ENCODE data around the gene ZFR2.
"Not testable (repeated sequence)": the region's sequence is repeated elsewhere in the genome, so short reads cannot be mapped to it uniquely, and the experiment has no call there.

Gene ZFR2

DNA sequence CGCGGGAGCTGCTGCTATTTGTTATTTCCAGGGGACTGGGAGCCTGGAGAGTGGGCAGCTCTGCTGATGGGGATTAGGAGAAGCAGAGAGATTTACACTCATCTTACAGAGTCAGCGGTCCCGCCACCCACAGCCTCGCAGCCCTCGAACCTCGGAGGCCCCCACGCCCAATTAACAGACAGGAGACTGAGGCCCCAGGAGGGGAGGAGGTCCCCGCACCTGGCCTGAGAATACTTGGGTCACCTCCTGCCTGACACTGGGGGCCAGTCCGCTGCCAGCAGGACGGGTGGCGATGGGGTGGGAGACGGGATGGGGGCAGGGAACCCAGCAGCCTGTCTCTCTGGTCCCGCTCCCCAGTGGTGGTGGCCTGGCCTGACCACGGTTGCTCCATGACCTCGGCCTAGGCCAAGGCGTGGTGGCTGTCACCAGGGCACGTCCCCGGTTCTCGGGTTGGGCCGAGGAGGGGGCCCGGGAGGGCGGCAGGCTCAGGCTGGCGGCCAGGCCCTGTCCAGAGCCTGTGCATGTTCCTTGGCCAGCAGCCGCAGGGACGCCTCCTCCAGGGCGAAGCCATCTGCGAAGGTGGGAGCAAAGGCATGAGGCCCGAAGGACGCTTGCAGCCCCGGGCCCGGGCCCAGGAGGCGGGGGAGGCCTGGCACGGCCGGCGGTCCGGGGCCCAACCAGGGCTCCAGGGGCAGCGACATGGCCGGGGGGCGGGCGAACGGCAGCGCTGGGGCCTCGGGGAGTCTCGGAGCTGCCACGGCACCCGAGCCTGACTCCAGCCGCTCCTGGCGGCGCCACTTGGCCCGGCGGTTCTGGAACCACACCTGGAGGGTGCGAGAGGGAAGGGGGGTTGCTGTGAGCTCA is 98.5 kb downstream of the ZFR2 start:
- DNase-seq = no peak

- no peak for DNase-seq
Observed at GRCh38 chr19:3769494-3769893, 99.3 kb downstream of the ZFR2 start.

DNA sequence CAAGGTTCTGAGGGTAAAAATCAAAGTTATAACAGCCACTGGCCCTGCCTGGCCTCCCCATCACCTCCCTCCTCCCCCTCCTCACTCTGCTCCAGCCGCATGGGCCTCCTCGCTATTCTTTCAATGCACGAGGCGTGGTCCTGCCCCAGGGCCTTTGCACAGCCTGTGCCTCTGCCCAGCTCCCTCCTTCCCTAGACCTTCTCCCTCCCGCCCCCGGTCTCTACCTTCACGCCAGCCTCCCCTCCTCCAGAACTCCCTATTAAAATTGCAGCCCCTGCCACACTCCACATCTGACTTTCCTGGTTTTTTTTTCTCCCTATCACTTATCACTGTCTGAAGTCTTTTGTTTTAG is 100.1 kb downstream of the ZFR2 start:
- no peak for DNase-seq

GRCh38 chr19:3768015-3768747 is 100.7 kb downstream of the ZFR2 start:
- DNase-seq = no peak

DNA sequence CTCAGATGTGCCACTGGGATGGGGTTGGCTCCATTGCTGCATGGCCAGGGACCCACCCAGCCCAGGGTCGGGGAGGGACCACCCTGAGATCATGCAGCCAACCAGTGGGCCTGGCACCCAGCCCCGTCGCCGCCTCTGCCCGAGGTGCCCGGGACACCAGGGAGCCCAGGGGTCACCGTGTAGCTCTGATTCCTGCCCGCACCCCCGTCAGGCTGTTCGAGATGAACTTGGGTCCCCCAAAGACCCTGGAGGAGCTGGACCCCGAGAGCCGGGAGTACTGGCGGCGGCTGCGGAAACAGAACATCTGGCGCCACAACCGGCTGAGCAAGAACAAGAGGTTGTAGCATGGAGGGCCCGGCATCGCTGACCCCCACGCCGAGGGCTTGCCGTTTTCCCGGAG is 101.8 kb downstream of the ZFR2 start:
- no peak for DNase-seq

- no peak for DNase-seq
Observed at GRCh38 chr19:3766520-3766919, 102.3 kb downstream of the ZFR2 start.

GRCh38 chr19:3765757-3766156 is 103.1 kb downstream of the ZFR2 start:
- DNase-seq = not testable (repeated sequence)

GRCh38 chr19:3765121-3765520 is 103.7 kb downstream of the ZFR2 start:
- DNase-seq = no peak

- DNase-seq = peak; percentile 99
Observed at GRCh38 chr19:3762501-3763459, 106.1 kb downstream of the ZFR2 start, which contains the start of gene MRPL54. Gene MRPL54 (plus strand): TSS chr19:3762682. CDS start chr19:3762701, 19 bp downstream.

GRCh38 chr19:3762130-3762473 is 106.7 kb downstream of the ZFR2 start:
- DNase-seq = no peak

DNA sequence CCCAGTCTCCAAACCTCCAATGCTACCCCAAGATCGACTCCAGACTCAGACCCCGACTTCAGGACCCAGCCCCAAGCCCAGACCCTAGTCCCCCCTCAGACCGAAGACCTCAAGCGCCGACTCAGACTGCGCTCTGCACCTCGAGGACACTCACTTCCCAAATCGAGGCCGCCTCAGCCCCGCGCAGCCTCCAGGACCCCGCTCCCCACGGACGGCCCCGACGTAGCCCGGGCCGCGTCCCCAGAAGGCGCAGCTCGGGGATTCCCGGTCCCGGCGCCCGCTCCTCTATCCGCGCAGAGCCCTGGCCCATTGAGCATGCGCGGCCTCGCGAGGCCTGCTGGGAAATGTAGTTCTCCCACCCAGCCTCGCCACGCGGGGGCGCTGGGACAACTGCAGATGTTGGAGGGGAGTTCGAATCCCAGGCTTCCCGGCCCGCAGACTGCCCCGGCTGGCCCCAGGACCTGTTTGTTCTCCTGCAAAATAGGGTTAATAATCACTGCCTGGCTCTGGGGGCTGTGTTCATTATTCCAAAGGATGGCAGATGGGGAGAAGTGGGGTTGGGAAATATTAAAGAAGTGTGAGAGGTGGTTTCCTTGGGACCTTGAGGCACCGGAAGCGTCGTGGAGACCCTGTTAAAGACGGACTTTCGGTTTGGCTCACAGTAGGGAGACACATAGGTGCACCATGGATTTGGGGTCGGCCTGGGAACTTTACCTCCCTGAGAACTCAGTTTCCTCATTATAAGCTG is 107.3 kb downstream of the ZFR2 start, which contains the start of gene APBA3:
TSS of gene APBA3 (minus strand) at position 311 of the 748 bp plus-strand sequence. CDS start 1,428 bp downstream, outside the sequence.
- peak; percentile 93 for DNase-seq

- DNase-seq = no peak
Observed at GRCh38 chr19:3760871-3761361, 107.9 kb downstream of the ZFR2 start.

GRCh38 chr19:3759482-3760254 is 109.2 kb downstream of the ZFR2 start:
- DNase-seq = no peak

DNA sequence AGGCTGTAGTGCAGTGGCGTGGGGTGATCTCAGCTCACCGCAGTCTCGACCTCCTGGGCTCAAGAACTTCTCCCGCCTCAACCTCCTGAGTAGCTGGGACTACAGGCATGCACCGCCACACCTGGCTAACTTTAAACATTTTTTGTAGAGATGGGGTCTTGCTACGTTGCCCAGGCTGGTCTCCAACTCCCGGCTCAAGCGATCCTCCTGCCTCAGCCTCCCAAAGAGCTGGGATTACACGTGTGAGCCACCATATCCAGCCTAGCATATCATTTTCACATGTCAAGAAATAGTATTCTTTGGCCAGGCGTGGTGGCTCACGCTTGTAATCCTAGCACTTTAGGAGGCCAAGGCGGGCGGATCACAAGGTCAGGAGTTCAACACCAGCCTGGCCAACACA is 110.5 kb downstream of the ZFR2 start:
- not testable (repeated sequence) for DNase-seq

DNA sequence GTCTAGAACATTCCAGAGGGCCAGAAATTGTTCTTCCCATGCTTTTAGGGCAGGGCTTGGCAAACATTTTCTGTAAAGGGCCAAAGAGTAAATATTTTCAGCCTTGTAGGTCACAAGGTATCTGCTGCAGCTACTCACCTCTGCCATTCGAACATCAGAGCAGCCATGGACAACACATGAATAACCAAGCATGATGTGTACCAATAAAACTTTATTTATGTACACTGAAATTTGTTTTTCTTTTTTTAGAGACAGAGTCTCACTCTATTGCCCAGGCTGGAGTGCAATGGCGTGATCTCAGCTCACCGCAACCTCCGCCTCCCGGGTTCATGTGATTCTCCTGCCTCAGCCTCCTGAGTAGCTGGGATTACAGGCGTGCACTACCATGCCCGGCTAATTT is 111.1 kb downstream of the ZFR2 start:
- DNase-seq = not testable (repeated sequence)
